NCI-H345 treated with DMSO at 0.1 percent for 48 hours (cell line): ENCODE data around the gene C2orf72.
"Not testable (repeated sequence)": the region's sequence is repeated elsewhere in the genome, so short reads cannot be mapped to it uniquely, and the experiment has no call there.

Source experiments
- DNase-seq: peaks from one replicate; lab custom pipeline; 2025; ENCODE audit not compliant: unreplicated experiment; lab: John Stamatoyannopoulos, UW

Gene C2orf72

GRCh38 chr2:231013820-231014219, 23.5 kb upstream of the C2orf72 start:
- DNase-seq: no peak

DNA sequence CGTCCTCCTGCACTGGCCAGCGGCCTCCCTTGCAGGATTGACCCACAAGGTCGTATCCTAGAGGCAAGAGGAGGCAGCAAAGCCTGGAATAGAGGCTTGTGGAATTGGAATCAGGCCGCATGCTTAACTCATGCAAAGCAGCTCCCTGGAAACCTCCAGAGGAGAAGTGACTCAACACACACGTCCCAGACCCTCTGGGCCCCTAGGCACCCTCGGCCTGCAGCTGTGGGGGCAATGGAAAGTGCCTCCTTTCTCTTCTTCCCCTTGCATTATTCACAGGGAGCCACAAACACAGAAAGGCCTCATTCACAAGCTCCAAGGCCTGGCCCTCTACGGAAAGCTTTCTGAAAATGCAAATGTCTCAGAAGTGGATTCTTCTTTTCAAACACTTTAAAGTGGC, 21.8 kb upstream of the C2orf72 start:
- no peak for DNase-seq

- no peak for DNase-seq
Observed at GRCh38 chr2:231015926-231016325, 21.4 kb upstream of the C2orf72 start.

- DNase-seq: no peak
Observed at GRCh38 chr2:231016566-231017230, 20.6 kb upstream of the C2orf72 start.

- no peak for DNase-seq
Observed at GRCh38 chr2:231017231-231017598, 20.1 kb upstream of the C2orf72 start.

DNA sequence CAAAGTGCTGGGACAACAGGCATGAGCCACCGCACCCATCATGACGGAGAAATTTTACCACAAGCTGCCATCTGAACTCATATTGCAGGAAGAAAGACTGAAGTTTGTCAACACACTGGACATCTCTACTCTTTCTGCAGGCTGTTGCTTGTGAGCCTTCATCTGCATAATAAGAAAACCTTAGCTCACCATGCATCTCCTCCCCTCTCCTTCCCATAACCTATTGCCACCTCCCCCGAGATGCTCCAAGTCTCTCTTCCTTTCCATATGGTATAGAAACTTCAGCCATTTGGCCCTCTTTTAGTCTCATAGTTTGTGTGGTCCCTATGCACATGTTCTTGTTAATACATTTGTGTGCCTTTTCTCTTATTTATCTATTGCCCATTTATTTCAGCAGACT, 19.1 kb upstream of the C2orf72 start:
- no peak for DNase-seq

DNA sequence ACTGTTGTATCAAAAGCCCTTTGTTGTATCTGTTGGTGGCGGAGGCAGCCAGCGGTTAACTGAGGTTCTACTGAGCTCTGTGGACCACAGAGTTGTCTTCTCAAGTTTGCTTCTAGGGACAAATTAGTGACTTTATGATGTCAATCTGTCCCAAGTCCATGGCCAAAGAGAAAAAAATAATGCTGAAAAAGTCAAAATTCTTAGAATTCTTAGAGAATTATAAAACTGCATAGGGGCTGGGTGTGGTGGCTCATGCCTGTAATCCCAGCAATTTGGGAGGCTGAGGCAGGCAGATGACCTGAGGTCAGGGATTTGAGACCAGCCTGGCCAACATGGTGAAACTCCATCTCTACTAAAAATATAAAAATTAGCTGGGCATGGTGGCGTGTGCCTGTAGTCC, 12.3 kb upstream of the C2orf72 start:
- not testable (repeated sequence) for DNase-seq

- no peak for DNase-seq
Observed at GRCh38 chr2:231028889-231029288, 8.4 kb upstream of the C2orf72 start.

DNA sequence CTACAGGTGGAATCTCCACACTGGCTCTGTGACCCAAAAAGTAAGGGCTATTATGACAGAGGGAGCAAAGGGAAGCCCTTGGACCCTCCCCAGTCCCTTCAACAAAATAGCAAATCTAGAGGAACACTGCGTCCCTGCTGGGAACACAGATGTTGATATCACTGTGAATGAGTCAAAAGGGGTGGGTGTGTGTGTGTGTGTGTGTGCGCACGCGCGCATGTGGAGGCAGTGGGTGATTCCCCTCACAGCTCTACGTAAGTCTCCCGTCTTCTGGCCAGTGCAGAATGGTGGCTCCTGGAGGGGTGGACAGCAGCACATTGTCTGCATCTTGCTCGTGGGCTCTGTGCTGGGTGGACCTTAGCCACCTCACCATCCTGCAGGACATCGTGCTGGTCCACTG, 7.8 kb upstream of the C2orf72 start:
- DNase-seq: no peak

DNA sequence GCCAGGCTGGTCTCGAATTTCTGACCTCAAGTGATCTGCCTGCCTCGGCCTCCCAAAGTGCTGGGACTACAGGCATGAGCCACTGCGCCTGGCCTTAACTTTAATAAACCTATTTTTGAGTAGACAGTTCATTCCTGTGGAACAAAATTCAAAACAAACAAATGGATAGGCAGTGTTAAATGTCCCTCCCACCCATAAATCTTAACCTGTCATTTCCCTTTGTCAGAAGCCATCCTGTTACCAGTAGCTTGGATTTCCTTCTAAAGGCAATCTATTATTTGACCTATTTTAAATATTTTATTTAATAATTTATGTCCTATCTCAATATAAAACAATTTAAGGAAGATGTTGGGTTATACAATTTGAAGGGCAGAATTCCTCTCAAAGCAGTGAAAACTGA, 6.6 kb upstream of the C2orf72 start:
- DNase-seq: no peak

GRCh38 chr2:231032575-231033140, 4.7 kb upstream of the C2orf72 start:
- no peak for DNase-seq

DNA sequence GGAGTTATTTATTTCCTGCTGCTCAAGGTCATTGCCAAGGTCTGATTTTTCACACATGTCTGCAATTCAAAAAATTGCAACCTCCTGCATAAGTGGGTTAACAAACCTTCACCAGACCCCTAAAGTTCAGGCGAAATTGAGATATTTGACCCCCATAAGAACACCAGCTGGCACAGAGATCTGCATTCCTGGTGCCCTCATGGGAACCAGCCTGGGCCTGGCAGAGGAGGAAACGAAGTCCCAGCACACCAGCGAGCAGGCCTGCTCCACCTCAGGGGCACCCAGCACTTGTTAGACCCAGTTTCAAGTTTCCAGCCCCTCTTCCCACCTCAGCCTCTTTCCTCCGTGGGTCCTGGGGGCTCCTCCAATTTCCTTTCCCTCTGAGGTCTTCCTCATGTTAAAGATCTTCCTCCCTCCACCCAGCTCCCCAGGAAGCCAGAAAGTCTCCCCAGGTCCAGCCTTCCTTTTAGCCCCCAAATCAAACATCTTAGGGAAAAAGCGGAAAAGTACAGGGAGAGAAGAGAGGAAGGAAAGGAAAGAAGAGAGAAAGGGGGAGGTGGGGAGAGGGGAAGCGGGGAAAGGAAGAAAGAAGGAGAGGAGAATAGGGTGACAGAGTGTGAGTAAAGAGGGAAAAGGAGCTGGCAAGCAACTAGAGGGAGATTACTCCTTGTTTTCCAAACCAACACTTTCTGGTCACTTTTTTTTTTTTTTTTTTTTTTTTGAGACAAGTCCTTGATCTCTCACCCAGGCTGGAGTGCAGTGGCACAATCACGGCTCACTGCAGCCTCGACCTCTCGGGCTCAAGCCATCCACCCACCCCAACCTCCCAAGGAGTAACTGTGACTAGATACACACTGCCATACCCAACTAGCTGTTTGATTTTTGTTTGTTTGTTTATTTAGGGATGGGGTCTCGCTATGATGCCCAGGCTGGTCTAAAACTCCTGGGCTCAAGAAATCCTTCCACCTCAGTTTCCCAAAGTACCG, 3.9 kb upstream of the C2orf72 start:
- no peak for DNase-seq

DNA sequence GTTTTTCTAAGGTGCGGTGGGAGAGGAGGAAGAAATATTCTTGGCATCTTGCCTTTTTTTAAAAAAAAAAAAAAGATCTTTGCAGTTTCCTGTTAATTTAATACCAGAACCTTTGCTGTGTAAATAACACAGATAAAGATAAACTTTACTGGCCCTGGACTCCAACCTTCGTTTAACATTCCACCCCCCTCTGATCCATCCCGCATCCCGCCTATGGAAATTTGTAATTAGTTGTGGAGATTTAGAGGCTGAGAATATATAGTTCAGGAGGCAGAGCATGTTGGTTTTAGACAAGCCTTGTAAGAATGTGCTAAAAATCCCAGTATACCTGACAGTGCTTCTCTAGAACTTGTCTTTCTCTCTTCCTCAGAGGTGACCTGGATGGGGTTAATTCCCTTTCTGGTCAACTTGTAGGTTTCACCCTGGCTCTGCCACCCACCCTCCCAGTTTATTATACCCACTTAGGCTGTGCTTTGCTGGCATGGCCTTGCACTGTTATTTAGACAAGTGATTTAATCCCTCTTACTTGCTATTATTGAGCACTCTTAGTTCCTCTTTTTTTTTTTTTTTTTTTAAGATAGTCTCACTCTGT, 2.9 kb upstream of the C2orf72 start:
- DNase-seq: no peak

GRCh38 chr2:231036131-231036530, 1.2 kb upstream of the C2orf72 start:
- DNase-seq: no peak

DNA sequence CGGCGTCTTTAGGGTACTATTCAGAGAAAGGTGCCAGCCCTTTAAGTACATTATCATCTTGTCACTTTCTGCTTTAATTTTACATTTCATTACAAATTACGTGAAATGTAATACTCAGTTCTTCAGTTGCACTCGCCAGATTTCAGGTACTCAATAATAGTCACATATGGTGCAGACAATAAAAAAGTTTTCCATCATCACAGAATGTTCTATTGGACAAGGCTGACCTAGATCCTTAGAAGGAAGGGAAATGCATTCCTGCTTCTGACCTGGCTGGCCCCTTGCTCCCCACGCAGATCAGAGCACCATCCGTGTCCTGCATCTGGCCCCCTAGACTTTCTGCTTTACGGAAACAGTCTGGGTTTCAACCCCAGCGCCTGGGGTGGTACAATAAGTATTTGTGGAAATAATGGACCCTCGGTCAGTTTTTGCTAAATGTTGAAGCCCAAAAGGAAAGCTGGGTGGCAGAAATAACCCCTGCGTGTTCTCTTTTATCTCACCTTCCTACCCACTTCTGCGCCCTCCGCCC, 681 bp upstream of the C2orf72 start:
- no peak for DNase-seq

GRCh38 chr2:231037731-231038482, 584 bp downstream of the C2orf72 start:
- no peak for DNase-seq

DNA sequence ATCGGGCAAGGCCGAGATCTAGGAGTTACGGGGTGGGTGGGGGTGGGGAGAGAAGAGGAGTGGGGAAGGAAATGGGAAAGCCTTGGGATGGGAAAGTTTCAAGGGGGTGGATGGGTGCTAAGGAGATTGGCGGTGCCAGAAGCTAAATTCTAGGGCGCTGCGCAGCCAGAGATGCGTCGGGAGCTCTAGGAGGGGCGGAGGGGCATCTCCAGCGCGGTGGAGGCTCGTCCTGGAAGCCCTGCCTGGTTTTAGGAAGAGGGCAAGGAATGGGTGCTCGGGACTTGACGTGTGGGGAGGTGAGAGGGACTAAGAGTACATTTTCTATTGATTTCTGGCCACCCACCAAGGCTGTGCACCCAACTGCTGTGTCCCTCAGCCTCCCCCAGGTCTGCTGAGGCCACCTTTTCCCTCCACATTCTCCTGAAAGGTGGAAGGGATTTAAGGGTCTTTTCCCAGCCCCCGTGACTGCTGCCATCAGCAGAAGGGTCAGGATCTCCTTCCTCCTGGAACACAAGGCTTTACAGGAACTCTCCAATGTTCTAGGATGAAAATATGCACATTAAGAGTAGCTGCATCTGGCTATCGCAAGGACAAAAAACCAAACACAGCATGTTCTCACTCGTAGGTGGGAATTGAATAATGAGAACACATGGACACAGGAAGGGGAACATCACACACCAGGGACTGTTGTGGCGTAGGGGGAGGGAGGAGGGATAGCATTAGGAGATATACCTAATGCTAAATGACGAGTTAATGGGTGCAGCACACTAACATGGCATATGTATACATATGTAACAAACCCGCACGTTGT, 1.4 kb downstream of the C2orf72 start:
- DNase-seq: no peak

GRCh38 chr2:231039294-231039664, 2.0 kb downstream of the C2orf72 start:
- DNase-seq: no peak

GRCh38 chr2:231039821-231040364, 2.6 kb downstream of the C2orf72 start:
- no peak for DNase-seq
